SU-DHL-6 (cell line): ENCODE data around the gene MYH13.

Experiments
- H2AFZ ChIP-seq: fragments of 200-600 bp; sonication (generic); 2 replicates; pipeline ENCODE4 v1.6.1; 2014; ENCODE audit warnings: low read depth, mild to moderate bottlenecking, moderate library complexity, mixed read lengths, antibody characterized with exemption, low read length; ENCODE audit not compliant: severe bottlenecking
- H3F3A ChIP-seq: fragments of 200-600 bp; shearing (Covaris generic); 2 replicates; pipeline ENCODE4 v1.6.0; 2016; ENCODE audit warnings: antibody characterized with exemption, mild to moderate bottlenecking; ENCODE audit not compliant: insufficient read depth
- H3K27ac ChIP-seq: fragments of 200-600 bp; sonication (generic); 2 replicates; pipeline ENCODE4 v1.5.1; 2016; ENCODE audit warnings: low read depth, mild to moderate bottlenecking, low read length, moderate library complexity, mixed read lengths
- H3K27me3 ChIP-seq: fragments of 200-600 bp; sonication (generic), shearing (Covaris generic); 2 replicates; pipeline ENCODE4 v1.6.0; 2014; ENCODE audit warnings: mild to moderate bottlenecking, low read length
- H3K36me3 ChIP-seq: fragments of 200-600 bp; sonication (generic); 2 replicates; pipeline ENCODE4 v1.6.1; 2014; ENCODE audit warnings: mild to moderate bottlenecking, low read length, mixed read lengths
- H3K4me2 ChIP-seq: fragments of 300-600, 200-600 bp; shearing (Covaris generic), sonication (generic); 2 replicates; pipeline ENCODE4 v1.6.0; 2014; ENCODE audit warnings: low read length, low read depth, mild to moderate bottlenecking; ENCODE audit not compliant: poor library complexity, severe bottlenecking
- H3K4me3 ChIP-seq: fragments of 200-600 bp; sonication (generic); 2 replicates; pipeline ENCODE4 v1.5.1; 2014; ENCODE audit warnings: antibody characterized with exemption, low read length, mild to moderate bottlenecking, mixed read lengths; ENCODE audit not compliant: insufficient read depth, poor library complexity, severe bottlenecking
- H3K79me2 ChIP-seq: fragments of 200-600 bp; sonication (generic); 2 replicates; pipeline ENCODE4 v1.6.1; 2014; ENCODE audit warnings: mild to moderate bottlenecking, low read length, moderate library complexity; ENCODE audit not compliant: insufficient read depth
- H3K9ac ChIP-seq: fragments of 200-600 bp; sonication (generic); 2 replicates; pipeline ENCODE4 v1.7.0; 2014; ENCODE audit warnings: mild to moderate bottlenecking, low read length
- H3K9me2 ChIP-seq: fragments of 200-600 bp; sonication (generic); replicated peaks from 2 replicates; pipeline ENCODE4 v1.6.1; 2014; ENCODE audit warnings: low read length; ENCODE audit not compliant: insufficient read depth
- H3K9me3 ChIP-seq: fragments of 200-600 bp; sonication (generic); 2 replicates; pipeline ENCODE4 v1.6.1; 2014; ENCODE audit warnings: low read length, mixed read lengths; ENCODE audit not compliant: insufficient read depth
- H4K20me1 ChIP-seq: fragments of 200-600 bp; sonication (generic); 2 replicates; pipeline ENCODE4 v1.6.1; 2014; ENCODE audit warnings: low read depth, mild to moderate bottlenecking, antibody characterized with exemption, low read length, moderate library complexity, mixed read lengths
- EZH2phosphoT487 ChIP-seq: fragments of 200-600 bp; sonication (generic), shearing (Covaris generic); conservative IDR thresholded peaks from 2 replicates; pipeline ENCODE4 v1.6.1; 2018; ENCODE audit warnings: mild to moderate bottlenecking, antibody characterized with exemption, low read length, moderate library complexity, mixed read lengths
- TF ChIP-seq, protein P1 (sequence below): fragments of 200-600 bp; sonication (generic); IDR thresholded peaks from one replicate; pipeline ENCODE4 v1.5.1; 2017; ENCODE audit warnings: antibody characterized with exemption, mild to moderate bottlenecking, low read length, moderate library complexity; ENCODE audit not compliant: insufficient read depth, poor library complexity, severe bottlenecking

The MYH13 gene

DNA sequence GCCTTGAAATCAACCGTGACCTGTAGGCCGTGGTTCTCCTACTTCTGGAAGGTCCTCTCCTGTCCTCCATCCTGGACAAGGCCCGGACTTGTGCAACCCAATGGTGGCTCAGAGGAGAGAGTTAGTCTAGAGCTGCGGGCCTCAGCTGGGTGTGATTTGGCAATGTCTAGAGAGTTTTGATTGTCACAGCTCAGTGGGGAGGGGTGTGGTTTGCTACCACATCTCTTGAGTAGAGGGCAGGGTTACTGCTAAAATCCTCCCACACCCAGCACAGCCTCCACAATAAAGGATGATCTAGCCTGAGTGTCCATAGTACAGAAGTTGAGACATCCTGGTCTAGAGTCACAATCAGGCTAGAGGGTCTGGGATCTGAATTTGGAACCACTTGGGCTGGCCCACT is 40.3 kb downstream of the MYH13 start:
- Histone ChIP-seq H3K27me3 (no peaks in the 10 kb centered on the region), H3K79me2 (no peaks in the 10 kb centered on the region), H2AFZ (no peak overlapping the region), H3K27ac (no peak overlapping the region), H3K9ac (no peak overlapping the region), H3K4me3 (no peak overlapping the region), H3F3A (no peaks in the 10 kb centered on the region), H3K9me3 (no peaks in the 10 kb centered on the region), H3K36me3 (no peaks in the 10 kb centered on the region), H3K4me2 (no peak overlapping the region), H3K9me2 (no peaks in the 10 kb centered on the region), H4K20me1 (no peaks in the 10 kb centered on the region)
- TF ChIP-seq, protein P1, sequence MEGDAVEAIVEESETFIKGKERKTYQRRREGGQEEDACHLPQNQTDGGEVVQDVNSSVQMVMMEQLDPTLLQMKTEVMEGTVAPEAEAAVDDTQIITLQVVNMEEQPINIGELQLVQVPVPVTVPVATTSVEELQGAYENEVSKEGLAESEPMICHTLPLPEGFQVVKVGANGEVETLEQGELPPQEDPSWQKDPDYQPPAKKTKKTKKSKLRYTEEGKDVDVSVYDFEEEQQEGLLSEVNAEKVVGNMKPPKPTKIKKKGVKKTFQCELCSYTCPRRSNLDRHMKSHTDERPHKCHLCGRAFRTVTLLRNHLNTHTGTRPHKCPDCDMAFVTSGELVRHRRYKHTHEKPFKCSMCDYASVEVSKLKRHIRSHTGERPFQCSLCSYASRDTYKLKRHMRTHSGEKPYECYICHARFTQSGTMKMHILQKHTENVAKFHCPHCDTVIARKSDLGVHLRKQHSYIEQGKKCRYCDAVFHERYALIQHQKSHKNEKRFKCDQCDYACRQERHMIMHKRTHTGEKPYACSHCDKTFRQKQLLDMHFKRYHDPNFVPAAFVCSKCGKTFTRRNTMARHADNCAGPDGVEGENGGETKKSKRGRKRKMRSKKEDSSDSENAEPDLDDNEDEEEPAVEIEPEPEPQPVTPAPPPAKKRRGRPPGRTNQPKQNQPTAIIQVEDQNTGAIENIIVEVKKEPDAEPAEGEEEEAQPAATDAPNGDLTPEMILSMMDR: no peak
- TF ChIP-seq EZH2phosphoT487: no peak

- H3K9me3 ChIP-seq: no peaks in the 10 kb centered on the region
- H4K20me1 ChIP-seq: no peaks in the 10 kb centered on the region
- no peak overlapping the region for H2AFZ ChIP-seq
- H3K9me2 ChIP-seq: no peaks in the 10 kb centered on the region
- H3F3A ChIP-seq: no peaks in the 10 kb centered on the region
- TF ChIP-seq EZH2phosphoT487: no peak
- TF ChIP-seq, protein P1: no peak
- H3K4me3 ChIP-seq: no peak overlapping the region
- H3K79me2 ChIP-seq: no peaks in the 10 kb centered on the region
- H3K9ac ChIP-seq: no peak overlapping the region
- H3K4me2 ChIP-seq: no peak overlapping the region
- H3K27ac ChIP-seq: no peak overlapping the region
- H3K36me3 ChIP-seq: no peaks in the 10 kb centered on the region
- no peaks in the 10 kb centered on the region for H3K27me3 ChIP-seq
These were observed 43.6 kb downstream of the MYH13 start for GRCh38 chr17:10328971-10329923.

GRCh38 chr17:10328206-10328605 is 44.6 kb downstream of the MYH13 start:
- Histone ChIP-seq H3K27me3 (no peaks in the 10 kb centered on the region), H3K4me2 (no peak overlapping the region), H3K4me3 (no peak overlapping the region), H3F3A (no peaks in the 10 kb centered on the region), H3K9ac (no peak overlapping the region), H4K20me1 (no peaks in the 10 kb centered on the region), H3K36me3 (no peaks in the 10 kb centered on the region), H3K79me2 (no peaks in the 10 kb centered on the region), H3K27ac (no peak overlapping the region), H3K9me2 (no peaks in the 10 kb centered on the region), H2AFZ (no peak overlapping the region), H3K9me3 (no peaks in the 10 kb centered on the region)
- TF ChIP-seq, protein P1: no peak
- no peak for TF ChIP-seq EZH2phosphoT487
